Measurements from ENCODE around the gene CHAD. TPM values are rescaled to one million over a fixed set of nuclear protein-coding genes. Genes with fewer than 3 reads are reported as not detected.

The CHAD gene
- total and polyA plus RNA-seq, 2 of the 13 experiments (the other 11 are each of a cell fraction or from before 2014, with no cell fraction given): 1.4 TPM; not detected in 1

- TF ChIP-seq, protein P1, sequence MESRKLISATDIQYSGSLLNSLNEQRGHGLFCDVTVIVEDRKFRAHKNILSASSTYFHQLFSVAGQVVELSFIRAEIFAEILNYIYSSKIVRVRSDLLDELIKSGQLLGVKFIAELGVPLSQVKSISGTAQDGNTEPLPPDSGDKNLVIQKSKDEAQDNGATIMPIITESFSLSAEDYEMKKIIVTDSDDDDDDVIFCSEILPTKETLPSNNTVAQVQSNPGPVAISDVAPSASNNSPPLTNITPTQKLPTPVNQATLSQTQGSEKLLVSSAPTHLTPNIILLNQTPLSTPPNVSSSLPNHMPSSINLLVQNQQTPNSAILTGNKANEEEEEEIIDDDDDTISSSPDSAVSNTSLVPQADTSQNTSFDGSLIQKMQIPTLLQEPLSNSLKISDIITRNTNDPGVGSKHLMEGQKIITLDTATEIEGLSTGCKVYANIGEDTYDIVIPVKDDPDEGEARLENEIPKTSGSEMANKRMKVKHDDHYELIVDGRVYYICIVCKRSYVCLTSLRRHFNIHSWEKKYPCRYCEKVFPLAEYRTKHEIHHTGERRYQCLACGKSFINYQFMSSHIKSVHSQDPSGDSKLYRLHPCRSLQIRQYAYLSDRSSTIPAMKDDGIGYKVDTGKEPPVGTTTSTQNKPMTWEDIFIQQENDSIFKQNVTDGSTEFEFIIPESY (CRISPR knock-in tag; IDR thresholded peaks at IDR 0.05): no peak; the same call in 1 of the 2 replicates
- TF ChIP-seq PHF20 (CRISPR knock-in tag; IDR thresholded peaks at IDR 0.05): peak; percentile 46
- TF ChIP-seq ZNF652 (CRISPR knock-in tag; IDR thresholded peaks at IDR 0.05; ENCODE audit: borderline replicate concordance, low read depth): no peak
- no peak for TF ChIP-seq ZSCAN9 (CRISPR knock-in tag; IDR thresholded peaks at IDR 0.05; ENCODE audit: borderline replicate concordance)
- 0 out of 2 replicates have a peak, but pooled peaks have one; percentile 20 for TF ChIP-seq POGK (CRISPR knock-in tag; conservative IDR thresholded peaks at IDR 0.05)
- TF ChIP-seq ZNF460 (CRISPR knock-in tag; IDR thresholded peaks at IDR 0.05; ENCODE audit: borderline replicate concordance): no peak
- TF ChIP-seq NR1H2 (CRISPR knock-in tag; IDR thresholded peaks at IDR 0.05; ENCODE audit: borderline replicate concordance, low read depth): no peak
- no peak for TF ChIP-seq ZNF256 (CRISPR knock-in tag; conservative IDR thresholded peaks at IDR 0.05)
- 0 out of 2 replicates have a peak, but pooled peaks have one; percentile 52 for TF ChIP-seq ZNF124 (CRISPR knock-in tag; IDR thresholded peaks at IDR 0.05)
- peak; percentile 55; the same call in 1 of the 2 replicates for TF ChIP-seq RARA (CRISPR knock-in tag; IDR thresholded peaks at IDR 0.05)
- no peak for TF ChIP-seq HES4 (CRISPR knock-in tag; IDR thresholded peaks at IDR 0.05; ENCODE audit: borderline replicate concordance)
- no peak for TF ChIP-seq MZF1 (CRISPR knock-in tag; IDR thresholded peaks at IDR 0.05; ENCODE audit: borderline replicate concordance)
- TF ChIP-seq LRRFIP1 (CRISPR knock-in tag; conservative IDR thresholded peaks at IDR 0.05): no peak
- TF ChIP-seq, protein P2, sequence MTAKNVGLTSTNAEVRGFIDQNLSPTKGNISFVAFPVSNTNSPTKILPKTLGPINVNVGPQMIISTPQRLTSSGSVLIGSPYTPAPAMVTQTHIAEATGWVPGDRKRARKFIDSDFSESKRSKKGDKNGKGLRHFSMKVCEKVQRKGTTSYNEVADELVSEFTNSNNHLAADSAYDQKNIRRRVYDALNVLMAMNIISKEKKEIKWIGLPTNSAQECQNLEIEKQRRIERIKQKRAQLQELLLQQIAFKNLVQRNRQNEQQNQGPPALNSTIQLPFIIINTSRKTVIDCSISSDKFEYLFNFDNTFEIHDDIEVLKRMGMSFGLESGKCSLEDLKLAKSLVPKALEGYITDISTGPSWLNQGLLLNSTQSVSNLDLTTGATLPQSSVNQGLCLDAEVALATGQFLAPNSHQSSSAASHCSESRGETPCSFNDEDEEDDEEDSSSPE (CRISPR knock-in tag; IDR thresholded peaks at IDR 0.05): no peak
- no peak for TF ChIP-seq ZNF776 (CRISPR knock-in tag; IDR thresholded peaks at IDR 0.05)
- TF ChIP-seq, protein P3, sequence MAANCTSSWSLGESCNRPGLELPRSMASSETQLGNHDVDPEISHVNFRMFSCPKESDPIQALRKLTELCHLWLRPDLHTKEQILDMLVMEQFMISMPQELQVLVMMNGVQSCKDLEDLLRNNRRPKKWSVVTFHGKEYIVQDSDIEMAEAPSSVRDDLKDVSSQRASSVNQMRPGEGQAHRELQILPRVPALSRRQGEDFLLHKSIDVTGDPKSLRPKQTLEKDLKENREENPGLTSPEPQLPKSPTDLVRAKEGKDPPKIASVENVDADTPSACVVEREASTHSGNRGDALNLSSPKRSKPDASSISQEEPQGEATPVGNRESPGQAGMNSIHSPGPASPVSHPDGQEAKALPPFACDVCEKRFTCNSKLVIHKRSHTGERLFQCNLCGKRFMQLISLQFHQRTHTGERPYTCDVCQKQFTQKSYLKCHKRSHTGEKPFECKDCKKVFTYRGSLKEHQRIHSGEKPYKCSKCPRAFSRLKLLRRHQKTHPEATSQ (CRISPR knock-in tag; IDR thresholded peaks at IDR 0.05; ENCODE audit: borderline replicate concordance): peak; percentile 87; the same call in 1 of the 2 replicates
- TF ChIP-seq ZNF878 (CRISPR knock-in tag; IDR thresholded peaks at IDR 0.05): no peak
- peak; percentile 57; the same call in 1 of the 2 replicates for TF ChIP-seq HMG20B (CRISPR knock-in tag; conservative IDR thresholded peaks at IDR 0.05)
Measured at GRCh38 chr17:50426814-50427787, 41.6 kb downstream of the CHAD start (continued).
